Neural cell (in vitro differentiated cells): ENCODE results near the gene ZBTB2. TPM values are rescaled to one million over a fixed set of nuclear protein-coding genes. Genes with fewer than 3 reads are reported as not detected.

Experiments used
- H2AFZ ChIP-seq: fragments of 200-600, 300-800 bp; sonication (generic), shearing (Covaris generic); 2 replicates; pipeline ENCODE4 v1.6.0; 2014; ENCODE audit warnings: low read depth, mild to moderate bottlenecking, antibody characterized with exemption, low read length, moderate library complexity
- H3F3A ChIP-seq: fragments of 200-600 bp; shearing (Covaris generic); 2 replicates; pipeline ENCODE4 v1.6.1; 2016; ENCODE audit warnings: mild to moderate bottlenecking, moderate library complexity, mixed read lengths, antibody characterized with exemption, low read length; ENCODE audit not compliant: insufficient read depth, poor library complexity, severe bottlenecking
- H3K27ac ChIP-seq: fragments of 200-600, 300-800 bp; sonication (generic), shearing (Covaris generic); 2 replicates; pipeline ENCODE4 v1.5.1; 2014; ENCODE audit warnings: mild to moderate bottlenecking, low read length, moderate library complexity
- H3K27me3 ChIP-seq: fragments of 300-800, 200-600 bp; sonication (generic), shearing (Covaris generic); 2 replicates; pipeline ENCODE4 v1.6.0; 2014; ENCODE audit warnings: mild to moderate bottlenecking, low read depth, low read length, moderate library complexity; ENCODE audit not compliant: insufficient read depth
- H3K36me3 ChIP-seq: fragments of 300-800, 200-600 bp; sonication (generic), shearing (Covaris generic); 2 replicates; pipeline ENCODE4 v1.5.1; 2014; ENCODE audit warnings: mild to moderate bottlenecking, antibody characterized with exemption, low read length, moderate library complexity; ENCODE audit not compliant: insufficient read depth
- H3K4me2 ChIP-seq: fragments of 300-800, 200-600 bp; sonication (generic), shearing (Covaris generic); 2 replicates; pipeline ENCODE4 v1.6.0; 2014; ENCODE audit warnings: mild to moderate bottlenecking, low read length
- H3K4me3 ChIP-seq: fragments of 300-800, 200-600 bp; sonication (generic), shearing (Covaris generic); 2 replicates; pipeline ENCODE4 v1.5.1; 2014; ENCODE audit warnings: mild to moderate bottlenecking, low read length, moderate library complexity
- H3K79me2 ChIP-seq: fragments of 200-600 bp; shearing (Covaris generic); replicated peaks from 2 replicates; pipeline ENCODE4 v1.6.0; 2014; ENCODE audit warnings: mild to moderate bottlenecking, low read length, moderate library complexity; ENCODE audit not compliant: insufficient read depth
- H3K9ac ChIP-seq: fragments of 300-800, 200-600 bp; sonication (generic), shearing (Covaris generic); 2 replicates; pipeline ENCODE4 v1.6.1; 2016; ENCODE audit warnings: mild to moderate bottlenecking, low read length, mixed read lengths
- H3K9me2 ChIP-seq: fragments of 200-600 bp; shearing (Covaris generic); 2 replicates; pipeline ENCODE4 v1.6.1; 2016; ENCODE audit warnings: mild to moderate bottlenecking, low read length, mixed read lengths; ENCODE audit not compliant: insufficient read depth
- H3K9me3 ChIP-seq: fragments of 200-600, 300-800 bp; sonication (generic), shearing (Covaris generic); 2 replicates; pipeline ENCODE4 v1.6.1; 2016; ENCODE audit warnings: mild to moderate bottlenecking, mixed run types, low read length, moderate library complexity, mixed read lengths
- H4K20me1 ChIP-seq: fragments of 200-600 bp; shearing (Covaris generic); 2 replicates; pipeline ENCODE4 v1.6.1; 2016; ENCODE audit warnings: mild to moderate bottlenecking, mixed run types; ENCODE audit not compliant: insufficient read depth
- EP300 ChIP-seq: fragments of 450-650 bp; conservative IDR thresholded peaks from 2 replicates; pipeline ENCODE4 v1.6.1; 2014; ENCODE audit warnings: antibody characterized with exemption, mild to moderate bottlenecking, moderate library complexity; ENCODE audit not compliant: poor library complexity, severe bottlenecking
- EZH2 ChIP-seq: fragments of 200-600, 300-800 bp; shearing (Covaris generic), sonication (generic); IDR thresholded peaks from 2 replicates; pipeline ENCODE4 v1.6.1; 2014; ENCODE audit warnings: antibody characterized with exemption, low read length, borderline replicate concordance, mild to moderate bottlenecking; ENCODE audit not compliant: insufficient read depth, poor library complexity, severe bottlenecking
- MXI1 ChIP-seq: fragments of 450-650 bp; conservative IDR thresholded peaks from 2 replicates; pipeline ENCODE4 v1.6.1; 2014; ENCODE audit warnings: antibody characterized with exemption, mild to moderate bottlenecking; ENCODE audit not compliant: poor library complexity, severe bottlenecking
- POLR2AphosphoS5 ChIP-seq: IDR thresholded peaks from 2 replicates; pipeline ENCODE4 v1.6.1; 2012
- RAD21 ChIP-seq: fragments of 450-650 bp; conservative IDR thresholded peaks from 2 replicates; pipeline ENCODE4 v1.6.1; 2014; ENCODE audit warnings: antibody characterized with exemption, mild to moderate bottlenecking, moderate library complexity
- SMC3 ChIP-seq: fragments of 450-650 bp; conservative IDR thresholded peaks from 2 replicates; pipeline ENCODE4 v1.6.1; 2014; ENCODE audit warnings: antibody characterized with exemption, mild to moderate bottlenecking, moderate library complexity; ENCODE audit not compliant: poor library complexity
- TAF1 ChIP-seq: IDR thresholded peaks from 2 replicates; pipeline ENCODE4 v1.6.1; 2012; ENCODE audit warnings: low read depth
- polyA plus RNA-seq: library from polyadenylated mRNA; depleted of rRNA; stranded (reverse); fragments of >200 nt; gene quantifications from 2 replicates; pipeline ENCODE4 v1.2.3, GENCODE V29; 2014
- TF ChIP-seq, protein P1 (sequence below): IDR thresholded peaks from 2 replicates; pipeline ENCODE4 v1.6.1; 2012; ENCODE audit warnings: borderline replicate concordance
- TF ChIP-seq, protein P2 (sequence below): fragments of 450-650 bp; IDR thresholded peaks from 2 replicates; pipeline ENCODE4 v1.5.1; 2014; ENCODE audit warnings: antibody characterized with exemption, mild to moderate bottlenecking, moderate library complexity; ENCODE audit not compliant: poor library complexity, severe bottlenecking

The ZBTB2 gene
- polyA plus RNA-seq, 1 donor from 2014 or later, result 10.3 TPM

DNA sequence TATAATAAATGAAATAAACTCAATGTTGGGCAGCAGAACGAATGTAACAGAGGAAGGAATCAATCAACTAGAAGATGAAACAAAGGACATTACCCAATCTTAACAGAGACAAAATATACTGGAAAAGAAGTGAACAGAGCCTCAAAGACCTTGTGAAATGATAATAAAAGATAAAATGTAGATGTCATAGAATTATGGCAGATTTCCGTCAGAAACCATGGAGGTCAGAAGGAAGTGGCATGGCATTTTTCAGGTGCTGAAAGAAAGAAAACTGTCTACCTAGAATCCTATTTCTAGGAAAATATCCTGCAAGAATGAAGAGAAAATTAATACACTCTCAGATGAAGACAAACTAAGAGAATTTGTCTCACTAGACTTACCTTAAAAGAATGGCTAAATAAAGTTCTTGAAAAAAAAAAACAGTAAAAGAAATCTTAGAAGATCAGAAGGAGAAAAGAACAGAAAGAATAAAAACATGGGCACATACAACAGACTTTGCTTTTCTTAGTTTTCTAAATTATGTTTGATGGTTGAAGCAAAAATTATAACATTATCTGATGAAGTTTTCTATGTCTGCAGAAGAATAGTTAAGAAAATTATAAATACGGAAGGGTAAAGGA lies 23.4 kb upstream of the ZBTB2 start:
- no peak overlapping the region for H2AFZ ChIP-seq
- no peaks in the 10 kb centered on the region for H3F3A ChIP-seq
- no peaks in the 10 kb centered on the region for H4K20me1 ChIP-seq
- H3K27me3 ChIP-seq, result no peaks in the 10 kb centered on the region
- no peaks in the 10 kb centered on the region for H3K79me2 ChIP-seq
- no peaks in the 10 kb centered on the region for H3K9me2 ChIP-seq
- H3K36me3 ChIP-seq, result peaks cover 15% of the 10 kb centered on the region
- TF ChIP-seq EP300, result no peak
- TF ChIP-seq MXI1, result no peak
- no peak for TF ChIP-seq POLR2AphosphoS5
- no peak for TF ChIP-seq TAF1
- TF ChIP-seq EZH2, result no peak
- no peak for TF ChIP-seq SMC3
- TF ChIP-seq, protein P1, sequence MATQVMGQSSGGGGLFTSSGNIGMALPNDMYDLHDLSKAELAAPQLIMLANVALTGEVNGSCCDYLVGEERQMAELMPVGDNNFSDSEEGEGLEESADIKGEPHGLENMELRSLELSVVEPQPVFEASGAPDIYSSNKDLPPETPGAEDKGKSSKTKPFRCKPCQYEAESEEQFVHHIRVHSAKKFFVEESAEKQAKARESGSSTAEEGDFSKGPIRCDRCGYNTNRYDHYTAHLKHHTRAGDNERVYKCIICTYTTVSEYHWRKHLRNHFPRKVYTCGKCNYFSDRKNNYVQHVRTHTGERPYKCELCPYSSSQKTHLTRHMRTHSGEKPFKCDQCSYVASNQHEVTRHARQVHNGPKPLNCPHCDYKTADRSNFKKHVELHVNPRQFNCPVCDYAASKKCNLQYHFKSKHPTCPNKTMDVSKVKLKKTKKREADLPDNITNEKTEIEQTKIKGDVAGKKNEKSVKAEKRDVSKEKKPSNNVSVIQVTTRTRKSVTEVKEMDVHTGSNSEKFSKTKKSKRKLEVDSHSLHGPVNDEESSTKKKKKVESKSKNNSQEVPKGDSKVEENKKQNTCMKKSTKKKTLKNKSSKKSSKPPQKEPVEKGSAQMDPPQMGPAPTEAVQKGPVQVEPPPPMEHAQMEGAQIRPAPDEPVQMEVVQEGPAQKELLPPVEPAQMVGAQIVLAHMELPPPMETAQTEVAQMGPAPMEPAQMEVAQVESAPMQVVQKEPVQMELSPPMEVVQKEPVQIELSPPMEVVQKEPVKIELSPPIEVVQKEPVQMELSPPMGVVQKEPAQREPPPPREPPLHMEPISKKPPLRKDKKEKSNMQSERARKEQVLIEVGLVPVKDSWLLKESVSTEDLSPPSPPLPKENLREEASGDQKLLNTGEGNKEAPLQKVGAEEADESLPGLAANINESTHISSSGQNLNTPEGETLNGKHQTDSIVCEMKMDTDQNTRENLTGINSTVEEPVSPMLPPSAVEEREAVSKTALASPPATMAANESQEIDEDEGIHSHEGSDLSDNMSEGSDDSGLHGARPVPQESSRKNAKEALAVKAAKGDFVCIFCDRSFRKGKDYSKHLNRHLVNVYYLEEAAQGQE, result no peak
- TF ChIP-seq, protein P2, sequence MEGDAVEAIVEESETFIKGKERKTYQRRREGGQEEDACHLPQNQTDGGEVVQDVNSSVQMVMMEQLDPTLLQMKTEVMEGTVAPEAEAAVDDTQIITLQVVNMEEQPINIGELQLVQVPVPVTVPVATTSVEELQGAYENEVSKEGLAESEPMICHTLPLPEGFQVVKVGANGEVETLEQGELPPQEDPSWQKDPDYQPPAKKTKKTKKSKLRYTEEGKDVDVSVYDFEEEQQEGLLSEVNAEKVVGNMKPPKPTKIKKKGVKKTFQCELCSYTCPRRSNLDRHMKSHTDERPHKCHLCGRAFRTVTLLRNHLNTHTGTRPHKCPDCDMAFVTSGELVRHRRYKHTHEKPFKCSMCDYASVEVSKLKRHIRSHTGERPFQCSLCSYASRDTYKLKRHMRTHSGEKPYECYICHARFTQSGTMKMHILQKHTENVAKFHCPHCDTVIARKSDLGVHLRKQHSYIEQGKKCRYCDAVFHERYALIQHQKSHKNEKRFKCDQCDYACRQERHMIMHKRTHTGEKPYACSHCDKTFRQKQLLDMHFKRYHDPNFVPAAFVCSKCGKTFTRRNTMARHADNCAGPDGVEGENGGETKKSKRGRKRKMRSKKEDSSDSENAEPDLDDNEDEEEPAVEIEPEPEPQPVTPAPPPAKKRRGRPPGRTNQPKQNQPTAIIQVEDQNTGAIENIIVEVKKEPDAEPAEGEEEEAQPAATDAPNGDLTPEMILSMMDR, result no peak
- no peak for TF ChIP-seq RAD21
- H3K27ac ChIP-seq, result no peak overlapping the region
- no peak overlapping the region for H3K4me3 ChIP-seq
- H3K9me3 ChIP-seq, result no peaks in the 10 kb centered on the region
- no peak overlapping the region for H3K4me2 ChIP-seq
- no peak overlapping the region for H3K9ac ChIP-seq

DNA sequence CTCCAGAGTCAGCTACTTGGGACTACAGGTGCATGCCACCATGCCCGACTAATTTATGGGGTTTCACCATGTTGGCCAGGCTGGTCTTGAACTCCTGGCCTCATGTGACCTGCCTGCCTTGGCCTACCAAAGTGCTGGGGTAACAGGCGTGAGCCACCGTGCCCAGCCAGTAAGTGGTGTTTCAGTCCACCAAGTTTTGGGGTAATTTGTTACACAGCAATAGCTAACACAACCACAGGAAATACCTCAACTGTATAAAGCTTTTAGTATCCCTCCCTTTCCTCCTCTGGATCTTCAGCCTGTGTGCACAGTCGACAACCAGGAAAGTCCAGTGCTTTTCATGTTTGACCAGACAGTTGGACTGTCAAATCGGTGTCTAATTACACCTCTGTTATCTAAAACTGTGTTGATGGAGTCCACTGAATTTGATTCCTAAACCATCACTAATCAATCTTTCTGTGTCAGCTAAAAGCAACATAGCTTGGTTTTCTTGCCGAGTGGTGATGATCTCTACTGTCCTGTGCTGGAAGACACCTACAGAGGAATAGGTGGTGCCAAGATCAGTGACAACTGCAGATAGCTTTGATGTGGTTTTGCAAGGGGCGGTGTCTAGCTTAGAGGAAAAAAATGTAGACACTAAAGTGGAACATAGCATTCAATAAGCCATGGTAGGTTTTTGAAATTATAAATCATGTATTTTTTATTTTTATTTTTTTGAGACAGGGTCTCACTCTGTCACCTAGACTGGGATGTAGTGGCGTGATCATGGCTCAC lies 22.2 kb upstream of the ZBTB2 start:
- Histone ChIP-seq H3K9me3 (no peaks in the 10 kb centered on the region), H2AFZ (no peak overlapping the region), H3F3A (no peaks in the 10 kb centered on the region), H3K9me2 (no peaks in the 10 kb centered on the region), H3K4me2 (no peak overlapping the region), H3K4me3 (no peak overlapping the region), H3K79me2 (no peaks in the 10 kb centered on the region), H3K9ac (no peak overlapping the region), H3K27me3 (no peaks in the 10 kb centered on the region), H3K27ac (no peak overlapping the region), H4K20me1 (no peaks in the 10 kb centered on the region), H3K36me3 (peaks cover 19% of the 10 kb centered on the region)
- TF ChIP-seq MXI1 (no peak), POLR2AphosphoS5 (no peak), RAD21 (no peak), EZH2 (no peak), EP300 (no peak), TAF1 (no peak), SMC3 (no peak)
- TF ChIP-seq, protein P1, result no peak
- TF ChIP-seq, protein P2, result no peak
